ENCODE data around the gene TMEM131.

DNA sequence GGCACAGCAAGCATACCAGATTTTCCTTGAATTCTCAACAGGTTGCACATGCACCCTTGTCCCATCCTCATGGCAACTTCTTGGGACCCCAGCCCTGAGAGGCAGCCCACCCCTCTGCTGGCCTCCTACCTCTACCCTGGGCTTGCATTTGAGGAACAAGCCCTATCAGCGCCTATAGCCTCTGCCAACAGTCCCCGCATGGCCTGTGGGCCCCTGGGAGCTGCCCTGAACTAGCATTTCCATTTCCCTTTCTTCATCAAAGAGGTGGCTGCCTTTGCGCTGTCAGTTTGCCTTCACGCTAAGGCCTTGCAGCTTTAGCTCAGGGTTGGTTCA is 287.7 kb downstream of the TMEM131 start:
- TF ChIP-seq POLR2A (IDR thresholded peaks at IDR 0.05) (no peak), CTCF (IDR thresholded peaks at IDR 0.05) (no peak)

Measured in lower leg skin (tissue), 3 donors.